A673 (cell line): ENCODE results near the gene ITPR3. TPM values are rescaled to one million over a fixed set of nuclear protein-coding genes. Genes with fewer than 3 reads are reported as not detected.

Source experiments
- BruUV-seq: library from RNA; stranded (reverse); fragments of 400-500 nt; replicated peaks from 2 replicates; lab custom pipeline; 2021; lab: Mats Ljungman, UMichigan
- CTCF ChIA-PET: fragments of 300-600 bp; sonication (Branson Sonifier 250); formaldehyde crosslinking; loops from one replicate; lab custom pipeline; 2022; ENCODE audit warnings: antibody characterized with exemption; lab: Charles Lee
- POLR2A ChIA-PET: fragments of 300-600 bp; sonication (Branson Sonifier 250); formaldehyde crosslinking; loops from one replicate; lab custom pipeline; 2022; ENCODE audit warnings: antibody characterized with exemption; ENCODE audit not compliant: low non-redundant PET; lab: Charles Lee
- DNase-seq: peaks from one replicate; pipeline ENCODE4 v3.0.0-alpha.2; 2015; ENCODE audit warnings: low spot score
- H3K27ac ChIP-seq: fragments of 200-600 bp; sonication (generic); 2 replicates; pipeline ENCODE4 v1.5.1; 2016; ENCODE audit warnings: mixed run types, low read depth, mild to moderate bottlenecking, mixed read lengths, antibody characterized with exemption, low read length; ENCODE audit not compliant: poor library complexity, severe bottlenecking
- H3K27me3 ChIP-seq: fragments of 200-600 bp; sonication (generic); replicated peaks from 2 replicates; pipeline ENCODE4 v1.6.1; 2017; ENCODE audit warnings: mixed run types, low read depth, mild to moderate bottlenecking, mixed read lengths, antibody characterized with exemption, low read length; ENCODE audit not compliant: insufficient read depth, poor library complexity
- H3K36me3 ChIP-seq: fragments of 200-600 bp; sonication (generic); 2 replicates; pipeline ENCODE4 v1.6.1; 2016; ENCODE audit warnings: mixed run types, mild to moderate bottlenecking, mixed read lengths, antibody characterized with exemption, low read length; ENCODE audit not compliant: insufficient read depth, poor library complexity, severe bottlenecking
- H3K4me1 ChIP-seq: fragments of 200-600 bp; sonication (generic); 2 replicates; pipeline ENCODE4 v1.6.1; 2017; ENCODE audit warnings: mixed run types, mild to moderate bottlenecking, mixed read lengths, antibody characterized with exemption, low read length; ENCODE audit not compliant: insufficient read depth, poor library complexity, severe bottlenecking
- H3K4me3 ChIP-seq: fragments of 200-600 bp; sonication (generic); 2 replicates; pipeline ENCODE4 v1.5.1; 2016; ENCODE audit warnings: low read depth, mixed run types, mild to moderate bottlenecking, mixed read lengths, low read length; ENCODE audit not compliant: poor library complexity, severe bottlenecking
- H3K9me3 ChIP-seq: fragments of 200-600 bp; sonication (generic); 2 replicates; pipeline ENCODE4 v1.6.1; 2016; ENCODE audit warnings: mixed run types, low read depth, mild to moderate bottlenecking, mixed read lengths, antibody characterized with exemption, low read length; ENCODE audit not compliant: poor library complexity, severe bottlenecking
- CTCF ChIP-seq: fragments of 300-800, 200-600 bp; sonication (generic); conservative IDR thresholded peaks from 2 replicates; pipeline ENCODE4 v1.5.1; 2017; ENCODE audit warnings: low read depth, mild to moderate bottlenecking, antibody characterized with exemption, low read length, moderate library complexity, mixed read lengths
- EZH2 ChIP-seq: fragments of 200-600 bp; sonication (generic); IDR thresholded peaks from 2 replicates; pipeline ENCODE4 v1.6.1; 2017; ENCODE audit warnings: borderline replicate concordance, low read depth, mild to moderate bottlenecking, mixed read lengths, antibody characterized with exemption, low read length; ENCODE audit not compliant: poor library complexity, severe bottlenecking
- intact Hi-C: fragments of 100-400 bp; cut with micrococcal nuclease; formaldehyde crosslinking; loops from one replicate; pipeline ENCODE4 v1.10.0; 2022; ENCODE audit not compliant: unreplicated experiment
- total RNA-seq: library from RNA; stranded (reverse); gene quantifications from 2 replicates; pipeline ENCODE4 v1.2.3, GENCODE V29; 2021

Gene ITPR3
- total RNA-seq, 1 experiment from 2014 or later = 27.8 TPM

- Histone ChIP-seq H3K27me3 (no peaks in the 10 kb centered on the region), H3K27ac (peak overlapping the region; percentile 89), H3K4me1 (peaks cover 58% of the 10 kb centered on the region), H3K36me3 (peaks cover 31% of the 10 kb centered on the region), H3K4me3 (no peak overlapping the region), H3K9me3 (no peaks in the 10 kb centered on the region)
- POLR2A ChIA-PET = no interaction called here
- intact Hi-C loops = no loop called here
- CTCF ChIA-PET = no interaction called here
- BruUV-seq = no TSS peak
- DNase-seq = no peak
- TF ChIP-seq CTCF (no peak), EZH2 (no peak)
Observed at GRCh38 chr6:33699131-33699530, 78.0 kb downstream of the ITPR3 start.

DNA sequence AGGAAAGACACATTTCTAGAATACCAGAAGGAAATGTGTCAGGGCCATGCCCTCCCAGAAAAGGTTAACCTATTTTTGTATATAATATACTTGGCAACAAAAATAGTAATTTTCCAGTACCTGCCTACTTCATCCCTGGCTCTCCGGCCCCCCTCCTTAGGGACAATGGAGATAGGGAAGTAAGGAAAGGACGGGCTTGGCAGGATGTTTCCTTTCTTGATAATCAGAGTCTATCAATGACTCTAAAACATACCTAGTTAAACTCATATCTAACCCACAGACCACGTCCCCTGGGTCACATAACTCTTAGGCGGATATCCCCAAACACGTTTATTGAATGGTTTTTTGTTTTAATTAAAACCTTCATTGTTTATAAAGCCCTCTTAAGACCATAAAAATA, 78.6 kb downstream of the ITPR3 start:
- ChIA-PET CTCF (interaction anchor here (0.5 to 0.6 kb wide), 2 partner anchors 12 to 189 kb away, joined by 3 read pairs; partner anchors contain the start of gene UQCC2), POLR2A (no interaction called here)
- TF ChIP-seq EZH2 = no peak
- no peak for TF ChIP-seq CTCF
- no peak overlapping the region for H3K27ac ChIP-seq
- no peak overlapping the region for H3K4me3 ChIP-seq
- no TSS peak for BruUV-seq
- DNase-seq = no peak
- H3K36me3 ChIP-seq = peaks cover 31% of the 10 kb centered on the region
- no peaks in the 10 kb centered on the region for H3K27me3 ChIP-seq
- H3K4me1 ChIP-seq = peaks cover 52% of the 10 kb centered on the region
- no peaks in the 10 kb centered on the region for H3K9me3 ChIP-seq
- intact Hi-C loops = loop anchor here (2.0 kb wide), 1 partner anchor 115 kb away; no protein-coding TSS in a partner anchor

DNA sequence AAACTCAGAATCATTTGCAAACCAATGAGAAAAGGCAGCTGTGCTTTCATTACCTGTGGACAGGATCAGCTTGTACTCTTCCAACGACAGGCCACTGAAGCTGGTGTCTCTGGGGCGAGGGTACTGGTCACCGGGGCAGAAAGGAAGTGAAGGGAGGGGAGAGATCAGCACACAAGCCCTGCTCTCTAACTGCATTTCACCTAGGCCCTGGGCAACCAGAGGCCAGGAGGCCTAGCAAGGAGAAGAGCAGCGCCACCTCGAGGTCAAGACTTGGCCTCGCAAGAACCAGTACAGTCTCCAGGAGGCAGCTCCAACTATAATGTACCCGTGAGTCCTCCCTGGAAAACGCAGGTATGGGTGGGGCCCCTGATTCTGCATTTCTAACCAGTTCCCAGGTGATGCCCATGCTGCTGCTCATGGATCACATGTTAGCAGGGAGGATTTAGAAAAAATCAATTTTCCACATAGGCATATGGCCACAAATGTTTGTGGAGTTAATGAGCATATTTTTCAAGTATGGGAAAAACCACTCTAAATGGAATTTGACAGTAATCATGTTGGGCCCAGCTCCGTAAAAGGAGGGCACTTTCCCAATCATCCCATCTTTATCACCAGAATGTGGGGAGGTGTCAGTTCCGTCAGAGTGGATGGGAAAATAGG, 79.4 kb downstream of the ITPR3 start:
- Histone ChIP-seq H3K27ac (no peak overlapping the region), H3K4me1 (peaks cover 44% of the 10 kb centered on the region), H3K4me3 (no peak overlapping the region), H3K9me3 (no peaks in the 10 kb centered on the region), H3K27me3 (no peaks in the 10 kb centered on the region), H3K36me3 (peaks cover 31% of the 10 kb centered on the region)
- CTCF ChIA-PET = interaction anchor here (0.5 to 1.3 kb wide), 5 partner anchors 11 to 190 kb away, joined by 3 to 6 read pairs (median 3); partner anchors contain the start of gene UQCC2
- TF ChIP-seq CTCF (peak; percentile 88), EZH2 (no peak)
- DNase-seq = peak; percentile 82
- intact Hi-C loops = loop anchor here (2.0 kb wide), 1 partner anchor 116 kb away; no protein-coding TSS in a partner anchor
- BruUV-seq = no TSS peak
- POLR2A ChIA-PET = interaction anchor here (0.9 kb wide), 1 partner anchor 11 kb away, joined by 4 read pairs; the partner anchor contains the start of gene UQCC2
